Kidney (tissue), 14 donors: ENCODE data around the gene ASB4. TPM values are rescaled to one million over a fixed set of nuclear protein-coding genes. Genes with fewer than 3 reads are reported as not detected.

ENCODE experiments used
- DNase-seq, 5 donors: peaks; one replicate each; pipeline ENCODE4 v3.0.0-alpha.2; 2013 to 2020
- FAIRE-seq: peaks from 2 replicates; lab custom pipeline; 2012; peaks lifted over from hg19 to GRCh38; lab: Jason Lieb, UNC
- H3K27ac ChIP-seq, 2 donors: one replicate each; pipeline ENCODE4 v1.7.0; 2013; ENCODE audit warnings: low read depth in 2 of 2, low read length in 2 of 2, inconsistent platforms in 1 of 2
- H3K27me3 ChIP-seq: one replicate; pipeline ENCODE4 v1.7.1; 2013; ENCODE audit warnings: low read length, inconsistent platforms; ENCODE audit not compliant: control insufficient read depth, insufficient read depth
- H3K36me3 ChIP-seq, 3 donors: one replicate each; pipeline versions ENCODE4 v1.7.0 to v1.7.1; 2013; ENCODE audit warnings: low read length in 3 of 3, control low read depth in 1 of 3, inconsistent platforms in 1 of 3; ENCODE audit not compliant: insufficient read depth in 3 of 3, control insufficient read depth in 2 of 3
- H3K4me1 ChIP-seq, 3 donors: one replicate each; pipeline versions ENCODE4 v1.7.0 to v1.7.1; 2013; ENCODE audit warnings: low read length in 3 of 3, inconsistent platforms in 1 of 3, low read depth in 1 of 3; ENCODE audit not compliant: control insufficient read depth in 2 of 3, insufficient read depth in 2 of 3
- H3K4me3 ChIP-seq, 3 donors: one replicate each; pipeline versions ENCODE4 v1.7.0 to v1.8.1; 2013; ENCODE audit warnings: low read length in 3 of 3, control low read depth in 1 of 3, inconsistent platforms in 1 of 3
- H3K9ac ChIP-seq, 3 donors: one replicate each; pipeline versions ENCODE4 v1.7.0 to v1.7.1; 2013; ENCODE audit warnings: low read length in 3 of 3, control low read depth in 1 of 3, inconsistent platforms in 1 of 3
- H3K9me3 ChIP-seq, 3 donors: one replicate each; pipeline versions ENCODE4 v1.7.0 to v1.7.1; 2013; ENCODE audit warnings: low read length in 3 of 3, control low read depth in 1 of 3, inconsistent platforms in 1 of 3; ENCODE audit not compliant: control insufficient read depth in 2 of 3, insufficient read depth in 1 of 3
- CTCF ChIP-seq: IDR thresholded peaks from 3 replicates; pipeline ENCODE4 v1.5.1; 2012; ENCODE audit warnings: mild to moderate bottlenecking, moderate library complexity, borderline replicate concordance; ENCODE audit not compliant: insufficient read depth; ENCODE audit errors: extremely low read depth
- intact Hi-C: fragments of 100-400 bp; cut with DNase I; formaldehyde crosslinking; loops from one replicate; pipeline ENCODE4 v1.11.1; 2022
- polyA plus RNA-seq: library from polyadenylated mRNA; stranded (reverse); fragments of 350-450 nt; fragmentation: Illumina TruSeq; extraction: RNeasy Lipid Tissue Mini Kit (QIAGEN cat#74804); gene quantifications from one replicate; pipeline ENCODE4 v1.2.3, GENCODE V29; 2014; ENCODE audit warnings: low read depth, low replicate concordance; ENCODE audit not compliant: insufficient read depth
- total RNA-seq: library from RNA; stranded (reverse); fragmentation: NEBNext Ultra II Directional; extraction: Animal tissue kit (Norgen Biotek cat#: 25700); gene quantifications from one replicate; pipeline ENCODE4 v1.2.1, GENCODE V29; 2021
- donor health status: control.
- donor health status: control.
- donor health status: control.
- donor health status: control.
- donor health status: control.
- donor health status: DM: yes; HTN: yes; CAD: no.
- donor health status: Normal renal cell carcinoma (clear cell type).

The ASB4 gene
- total and polyA plus RNA-seq, 2 donors from 2014 or later = 0.09 TPM; not detected in 1

GRCh38 chr7:95527776-95528250 is 42.1 kb downstream of the ASB4 start:
- H3K9ac ChIP-seq = no peak overlapping the region
- no peaks in the 10 kb centered on the region for H3K27me3 ChIP-seq
- H3K4me3 ChIP-seq = no peak overlapping the region
- intact Hi-C loops = loop anchor here (5.0 kb wide), 1 partner anchor 159 kb away; no protein-coding TSS in a partner anchor
- FAIRE-seq (no peak), DNase-seq (peak in 1 of 5 donors; percentile 76)
- no peak overlapping the region for H3K27ac ChIP-seq
- H3K36me3 ChIP-seq = no peaks in the 10 kb centered on the region
- H3K9me3 ChIP-seq = no peaks in the 10 kb centered on the region
- no peak for TF ChIP-seq CTCF
- peaks cover 0 to 11% (median 4%) of the 10 kb centered on the region in 3 donors for H3K4me1 ChIP-seq

- H3K9ac ChIP-seq = no peak overlapping the region
- H3K4me1 ChIP-seq = peaks cover 0 to 11% (median 4%) of the 10 kb centered on the region in 3 donors
- no peaks in the 10 kb centered on the region for H3K27me3 ChIP-seq
- no peak for FAIRE-seq
- intact Hi-C loops = loop anchor here (5.0 kb wide), 1 partner anchor 158 kb away; no protein-coding TSS in a partner anchor
- H3K4me3 ChIP-seq = no peak overlapping the region
- TF ChIP-seq CTCF = no peak
- H3K36me3 ChIP-seq = no peaks in the 10 kb centered on the region
- H3K9me3 ChIP-seq = no peaks in the 10 kb centered on the region
- H3K27ac ChIP-seq = no peak overlapping the region
- DNase-seq = no peak
These were observed 44.0 kb downstream of the ASB4 start for GRCh38 chr7:95529701-95530100.

GRCh38 chr7:95530881-95531280 is 45.1 kb downstream of the ASB4 start:
- Histone ChIP-seq H3K36me3 (no peaks in the 10 kb centered on the region), H3K4me3 (no peak overlapping the region), H3K4me1 (peaks cover 0 to 7% (median 4%) of the 10 kb centered on the region in 3 donors), H3K9ac (no peak overlapping the region), H3K9me3 (no peaks in the 10 kb centered on the region), H3K27me3 (no peaks in the 10 kb centered on the region), H3K27ac (no peak overlapping the region)
- intact Hi-C loops = no loop called here
- DNase-seq = no peak
- no peak for TF ChIP-seq CTCF
- FAIRE-seq = no peak
